HepG2 (cell line): ENCODE data around the gene LHFPL2. TPM values are rescaled to one million over a fixed set of nuclear protein-coding genes. Genes with fewer than 3 reads are reported as not detected.

Experiments used
- ATF7 ChIP-seq, 2 experiments: fragments of 450-650 bp in 1 of 2; sonication (generic) in 1 of 2; formaldehyde crosslinking in 1 of 2; IDR thresholded peaks; 2 replicates each; pipeline versions ENCODE4 v1.4.0 to v1.6.1; 2016 to 2020; ENCODE audit warnings: antibody characterized with exemption in 1 of 2, mild to moderate bottlenecking in 1 of 2, missing genetic modification reagents in 1 of 2
- ETS1 ChIP-seq: sonication (generic); formaldehyde crosslinking; IDR thresholded peaks from 2 replicates; pipeline ENCODE4 v1.4.0; 2020; ENCODE audit warnings: missing genetic modification reagents
- KMT2B ChIP-seq: IDR thresholded peaks from 2 replicates; pipeline ENCODE4 v1.6.1; 2016; ENCODE audit warnings: missing genetic modification reagents, missing compliant biosample characterization
- MIXL1 ChIP-seq: IDR thresholded peaks from 2 replicates; pipeline ENCODE4 v1.6.1; 2016
- MYPOP ChIP-seq: sonication (generic); formaldehyde crosslinking; IDR thresholded peaks from 2 replicates; pipeline ENCODE4 v1.8.1; 2023; ENCODE audit warnings: mild to moderate bottlenecking, moderate library complexity, missing genetic modification reagents
- NFKBIZ ChIP-seq: IDR thresholded peaks from 2 replicates; pipeline ENCODE4 v1.6.1; 2018; ENCODE audit warnings: missing genetic modification reagents, missing compliant biosample characterization
- PAF1 ChIP-seq: IDR thresholded peaks from 2 replicates; pipeline ENCODE4 v1.6.1; 2016; ENCODE audit warnings: missing genetic modification reagents, missing compliant biosample characterization
- PRDM10 ChIP-seq: sonication (generic); formaldehyde crosslinking; IDR thresholded peaks from 2 replicates; pipeline ENCODE4 v1.4.0; 2020; ENCODE audit warnings: low read depth, missing genetic modification reagents
- PTBP1 ChIP-seq: fragments of 200-400 bp; formaldehyde crosslinking; IDR thresholded peaks from 2 replicates; pipeline ENCODE4 v1.6.1; 2018; ENCODE audit warnings: low read length, low read depth; ENCODE audit not compliant: poor library complexity, severe bottlenecking
- TOPORS ChIP-seq: sonication (generic); formaldehyde crosslinking; IDR thresholded peaks from 2 replicates; pipeline ENCODE4 v1.8.0; 2023; ENCODE audit warnings: mild to moderate bottlenecking, missing genetic modification reagents
- ZBTB20 ChIP-seq: sonication (generic); formaldehyde crosslinking; IDR thresholded peaks from 2 replicates; pipeline ENCODE4 v1.8.1; 2023; ENCODE audit warnings: missing genetic modification reagents, low read depth, mild to moderate bottlenecking, borderline replicate concordance
- ZNF33A ChIP-seq: sonication (generic); formaldehyde crosslinking; IDR thresholded peaks from 2 replicates; pipeline ENCODE4 v1.5.1; 2020; ENCODE audit warnings: missing genetic modification reagents, mild to moderate bottlenecking, moderate library complexity, borderline replicate concordance
- ZNF773 ChIP-seq: sonication (generic); formaldehyde crosslinking; IDR thresholded peaks from 2 replicates; pipeline ENCODE4 v1.4.0; 2020; ENCODE audit warnings: missing genetic modification reagents, borderline replicate concordance
- polyA plus RNA-seq, 8 experiments: library from polyadenylated mRNA; depleted of rRNA in 3 of 8; stranded (reverse) in 7 of 8; unstranded in 1 of 8; fragments of >200 nt; fragmentation: Illumina TruSeq in 4 of 8; extraction: Trizol in 4 of 8; gene quantifications; 2 replicates each; pipeline versions ENCODE4 v1.2.1 to v1.2.3, GENCODE V29; 2011 to 2016; ENCODE audit warnings: low read depth in 4 of 8, missing spikeins in 1 of 8, mixed read lengths in 1 of 8; ENCODE audit not compliant: insufficient read depth in 1 of 8
- total RNA-seq, 5 experiments: library from RNA; depleted of rRNA; stranded (reverse); fragments of >200 nt; fragmentation: Illumina TruSeq; extraction: Trizol; gene quantifications; 2 replicates each; pipeline ENCODE4 v1.2.3, GENCODE V29; 2016; ENCODE audit warnings: low read depth in 1 of 5
- TF ChIP-seq, protein P1 (sequence below): sonication (generic); IDR thresholded peaks from 2 replicates; pipeline ENCODE4 v1.6.1; 2016; ENCODE audit warnings: low read depth, borderline replicate concordance
- TF ChIP-seq, protein P2 (sequence below): sonication (generic); formaldehyde crosslinking; IDR thresholded peaks from 2 replicates; pipeline ENCODE4 v1.4.0; 2020; ENCODE audit warnings: missing genetic modification reagents
- TF ChIP-seq, protein P3 (sequence below): sonication (generic); formaldehyde crosslinking; IDR thresholded peaks from 2 replicates; pipeline ENCODE4 v1.5.0; 2020; ENCODE audit warnings: mild to moderate bottlenecking, missing genetic modification reagents, moderate library complexity

The LHFPL2 gene
- total and polyA plus RNA-seq, 2 of the 13 experiments (the other 11 are each of a cell fraction or from before 2014, with no cell fraction given), result 6.0 to 20.0 TPM

GRCh38 chr5:78546276-78546996 lies 102.1 kb downstream of the LHFPL2 start (continued):
- TF ChIP-seq, protein P1, sequence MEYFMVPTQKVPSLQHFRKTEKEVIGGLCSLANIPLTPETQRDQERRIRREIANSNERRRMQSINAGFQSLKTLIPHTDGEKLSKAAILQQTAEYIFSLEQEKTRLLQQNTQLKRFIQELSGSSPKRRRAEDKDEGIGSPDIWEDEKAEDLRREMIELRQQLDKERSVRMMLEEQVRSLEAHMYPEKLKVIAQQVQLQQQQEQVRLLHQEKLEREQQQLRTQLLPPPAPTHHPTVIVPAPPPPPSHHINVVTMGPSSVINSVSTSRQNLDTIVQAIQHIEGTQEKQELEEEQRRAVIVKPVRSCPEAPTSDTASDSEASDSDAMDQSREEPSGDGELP, result 0 out of 2 replicates have a peak, but pooled peaks have one; percentile 33
- TF ChIP-seq MIXL1 (peak; percentile 93), ETS1 (CRISPR knock-in tag) (no peak), MYPOP (CRISPR knock-in tag) (peak; percentile 52; the same call in 1 of the 2 replicates), ZNF33A (CRISPR knock-in tag) (peak; percentile 60; the same call in 1 of the 2 replicates), TOPORS (CRISPR knock-in tag) (no peak), PTBP1 (no peak), NFKBIZ (0 out of 2 replicates have a peak, but pooled peaks have one; percentile 41), ZBTB20 (CRISPR knock-in tag) (no peak), ATF7 (IDR thresholded peaks at IDR 0.05) (no peak), ATF7 (CRISPR knock-in tag; IDR thresholded peaks at IDR 0.05) (no peak), KMT2B (CRISPR knock-in tag) (no peak), ZNF773 (CRISPR knock-in tag) (no peak), PRDM10 (CRISPR knock-in tag) (0 out of 2 replicates have a peak, but pooled peaks have one; percentile 46), PAF1 (CRISPR knock-in tag) (no peak)
- TF ChIP-seq, protein P2, sequence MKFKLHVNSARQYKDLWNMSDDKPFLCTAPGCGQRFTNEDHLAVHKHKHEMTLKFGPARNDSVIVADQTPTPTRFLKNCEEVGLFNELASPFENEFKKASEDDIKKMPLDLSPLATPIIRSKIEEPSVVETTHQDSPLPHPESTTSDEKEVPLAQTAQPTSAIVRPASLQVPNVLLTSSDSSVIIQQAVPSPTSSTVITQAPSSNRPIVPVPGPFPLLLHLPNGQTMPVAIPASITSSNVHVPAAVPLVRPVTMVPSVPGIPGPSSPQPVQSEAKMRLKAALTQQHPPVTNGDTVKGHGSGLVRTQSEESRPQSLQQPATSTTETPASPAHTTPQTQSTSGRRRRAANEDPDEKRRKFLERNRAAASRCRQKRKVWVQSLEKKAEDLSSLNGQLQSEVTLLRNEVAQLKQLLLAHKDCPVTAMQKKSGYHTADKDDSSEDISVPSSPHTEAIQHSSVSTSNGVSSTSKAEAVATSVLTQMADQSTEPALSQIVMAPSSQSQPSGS (CRISPR knock-in tag), result peak; percentile 19; the same call in 1 of the 2 replicates
- TF ChIP-seq, protein P3, sequence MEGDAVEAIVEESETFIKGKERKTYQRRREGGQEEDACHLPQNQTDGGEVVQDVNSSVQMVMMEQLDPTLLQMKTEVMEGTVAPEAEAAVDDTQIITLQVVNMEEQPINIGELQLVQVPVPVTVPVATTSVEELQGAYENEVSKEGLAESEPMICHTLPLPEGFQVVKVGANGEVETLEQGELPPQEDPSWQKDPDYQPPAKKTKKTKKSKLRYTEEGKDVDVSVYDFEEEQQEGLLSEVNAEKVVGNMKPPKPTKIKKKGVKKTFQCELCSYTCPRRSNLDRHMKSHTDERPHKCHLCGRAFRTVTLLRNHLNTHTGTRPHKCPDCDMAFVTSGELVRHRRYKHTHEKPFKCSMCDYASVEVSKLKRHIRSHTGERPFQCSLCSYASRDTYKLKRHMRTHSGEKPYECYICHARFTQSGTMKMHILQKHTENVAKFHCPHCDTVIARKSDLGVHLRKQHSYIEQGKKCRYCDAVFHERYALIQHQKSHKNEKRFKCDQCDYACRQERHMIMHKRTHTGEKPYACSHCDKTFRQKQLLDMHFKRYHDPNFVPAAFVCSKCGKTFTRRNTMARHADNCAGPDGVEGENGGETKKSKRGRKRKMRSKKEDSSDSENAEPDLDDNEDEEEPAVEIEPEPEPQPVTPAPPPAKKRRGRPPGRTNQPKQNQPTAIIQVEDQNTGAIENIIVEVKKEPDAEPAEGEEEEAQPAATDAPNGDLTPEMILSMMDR (CRISPR knock-in tag), result no peak
